GM20000 (cell line): Measurements from ENCODE around the gene IFT122.

Experiments used
- DNase-seq: peaks from one replicate; pipeline ENCODE4 v3.0.0; 2012; ENCODE audit warnings: low spot score
- CTCF ChIP-seq: IDR thresholded peaks from 2 replicates; pipeline ENCODE4 v1.5.1; 2012; ENCODE audit warnings: mild to moderate bottlenecking, control low read depth; ENCODE audit errors: extremely low read depth, missing control alignments

The IFT122 gene

DNA sequence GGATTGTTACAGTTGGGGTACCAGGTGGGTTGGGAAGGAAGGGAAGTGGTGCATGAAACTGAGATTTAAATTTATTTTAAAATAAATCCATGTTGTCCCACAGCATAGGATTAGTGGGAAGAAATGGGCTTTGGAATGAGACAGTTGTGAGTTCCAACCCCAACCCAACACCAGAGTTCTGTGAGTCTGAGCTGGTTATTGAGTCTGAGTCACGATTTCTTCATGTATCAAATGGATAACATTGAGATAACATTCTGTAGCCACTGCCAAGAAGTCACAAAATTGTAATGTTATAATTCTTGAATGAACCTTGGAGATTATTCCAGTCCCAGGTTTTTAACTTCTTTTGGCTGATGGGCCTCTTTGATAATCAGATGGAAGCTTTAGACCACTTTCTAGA is 13.7 kb downstream of the IFT122 start:
- DNase-seq = no peak
- TF ChIP-seq CTCF = no peak

- no peak for DNase-seq
- TF ChIP-seq CTCF = no peak
These were observed 20.1 kb downstream of the IFT122 start for GRCh38 chr3:129460155-129460554.

- DNase-seq = no peak
- no peak for TF ChIP-seq CTCF
These were observed 20.5 kb downstream of the IFT122 start for GRCh38 chr3:129460572-129460971.

GRCh38 chr3:129461022-129461421 is 21.0 kb downstream of the IFT122 start:
- no peak for TF ChIP-seq CTCF
- DNase-seq = no peak

DNA sequence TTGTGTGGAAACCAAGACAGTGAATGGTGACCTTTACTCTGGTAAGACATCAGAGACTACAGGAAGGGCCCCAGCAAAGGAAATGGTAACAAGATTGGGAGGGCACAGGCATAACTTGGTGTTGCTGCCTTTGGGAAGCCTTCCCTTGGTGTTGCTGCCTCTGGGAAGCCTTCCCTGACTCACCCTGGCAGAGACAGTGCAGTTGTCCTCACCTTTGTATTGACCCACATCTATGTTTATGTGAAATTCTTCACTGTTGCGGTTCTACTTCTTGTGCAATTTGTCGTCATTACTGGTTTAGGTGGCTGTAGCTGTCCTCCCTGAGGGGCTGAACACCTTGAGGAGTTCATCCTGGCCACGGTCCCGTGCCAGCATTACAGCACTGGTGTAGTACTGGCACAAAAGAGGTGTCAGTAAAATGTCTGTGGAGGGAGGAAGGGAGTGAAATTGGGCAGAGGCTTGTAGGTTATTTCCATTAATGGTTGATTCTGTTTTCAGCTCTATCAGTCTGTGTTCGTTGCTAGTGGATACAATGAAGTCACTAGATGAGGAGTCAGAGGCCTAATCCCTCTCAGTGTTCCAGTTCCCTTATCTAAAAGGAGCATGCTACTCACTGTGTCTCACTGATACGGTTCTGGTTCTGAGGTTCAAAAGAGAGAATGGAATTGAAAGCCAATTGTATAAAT is 21.6 kb downstream of the IFT122 start:
- no peak for TF ChIP-seq CTCF
- peak; percentile 16 for DNase-seq

DNA sequence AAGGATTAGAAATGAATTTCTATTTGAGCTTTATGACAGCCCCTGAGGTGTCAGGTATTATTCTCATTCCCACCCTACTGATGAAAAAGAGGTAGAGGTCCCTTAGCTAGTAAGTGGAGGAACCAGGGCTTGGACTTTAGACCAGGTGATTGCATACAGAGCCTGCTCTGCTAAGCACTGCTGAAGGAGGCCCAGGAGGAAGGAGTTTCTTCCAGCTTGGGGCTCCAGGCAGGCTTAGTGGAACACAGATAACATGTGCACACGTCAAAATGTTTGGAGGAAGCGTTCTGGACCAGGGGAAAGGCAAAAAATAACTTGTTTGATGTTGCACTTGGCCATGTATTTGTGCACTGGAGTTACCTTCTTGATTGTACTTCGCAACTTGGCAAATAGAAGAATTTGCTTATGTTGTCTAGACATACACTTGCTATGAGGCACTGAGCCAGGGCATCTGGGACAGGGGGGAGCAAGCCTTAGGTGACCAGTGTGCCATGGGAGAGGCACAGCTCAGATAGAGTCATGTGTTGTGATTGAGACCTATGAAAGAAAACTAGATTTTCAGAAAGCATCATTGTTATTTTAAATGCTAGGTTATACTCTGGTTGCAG is 22.4 kb downstream of the IFT122 start:
- no peak for TF ChIP-seq CTCF
- DNase-seq = no peak

DNA sequence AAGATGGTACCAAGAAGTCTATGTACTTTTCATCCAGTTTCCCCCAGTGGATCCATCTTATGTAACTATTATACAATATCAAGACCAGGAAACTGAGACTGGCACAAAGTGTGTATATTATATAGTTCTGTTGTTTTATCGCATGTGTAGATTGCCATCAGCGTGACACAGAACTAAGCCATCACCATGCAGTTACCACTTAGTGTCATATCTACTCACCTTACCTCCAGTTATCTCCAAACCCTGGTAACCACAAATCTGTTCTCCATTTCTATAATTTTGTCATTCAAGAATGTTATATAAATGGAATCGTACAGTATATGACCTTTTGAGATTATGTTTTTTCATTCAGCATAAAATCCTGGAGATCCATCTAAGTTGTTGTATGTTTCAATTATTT is 23.1 kb downstream of the IFT122 start:
- no peak for DNase-seq
- no peak for TF ChIP-seq CTCF
